Breast epithelium (tissue), 4 donors: ENCODE results near the gene ABTB2. TPM values are rescaled to one million over a fixed set of nuclear protein-coding genes. Genes with fewer than 3 reads are reported as not detected.

Experiments used
- DNase-seq, 2 donors: peaks; one replicate each; pipeline ENCODE4 v3.0.0-alpha.2; 2019; ENCODE audit warnings: low spot score in 2 of 2
- H3K27ac ChIP-seq, 2 donors: fragments of 200-600 bp; sonication (generic) in 1 of 2; one replicate each; pipeline ENCODE4 v1.5.1; 2016 to 2019; ENCODE audit warnings: mild to moderate bottlenecking in 1 of 2
- H3K27me3 ChIP-seq, 2 donors: fragments of 200-600 bp; sonication (generic) in 1 of 2; one replicate each; pipeline versions ENCODE4 v1.5.1 to v1.6.0; 2017 to 2019; ENCODE audit warnings: control low read depth in 1 of 2, mild to moderate bottlenecking in 1 of 2
- H3K36me3 ChIP-seq: fragments of 200-600 bp; one replicate; pipeline ENCODE4 v1.5.1; 2019
- H3K4me1 ChIP-seq, 2 donors: fragments of 200-600 bp; sonication (generic); one replicate each; pipeline ENCODE4 v1.5.1; 2016 to 2019; ENCODE audit warnings: control low read depth in 1 of 2
- H3K4me3 ChIP-seq, 3 donors: fragments of 200-600 bp; sonication (generic); 1 replicate in 2 of 3; 2 replicates in 1 of 3; pipeline ENCODE4 v1.5.1; 2016 to 2019; ENCODE audit warnings: mild to moderate bottlenecking in 3 of 3, moderate library complexity in 2 of 3
- H3K9me3 ChIP-seq, 2 donors: fragments of 200-600 bp; sonication (generic) in 1 of 2; one replicate each; pipeline ENCODE4 v1.5.1; 2016 to 2019; ENCODE audit warnings: control low read depth in 1 of 2
- CTCF ChIP-seq, 3 donors: fragments of 450-650 bp; IDR thresholded peaks; one replicate each; pipeline ENCODE4 v1.5.1; 2016 to 2017; ENCODE audit warnings: antibody characterized with exemption in 3 of 3, mild to moderate bottlenecking in 3 of 3, moderate library complexity in 3 of 3
- POLR2A ChIP-seq: fragments of 450-650 bp; IDR thresholded peaks from one replicate; pipeline ENCODE4 v1.6.1; 2016; ENCODE audit warnings: antibody characterized with exemption, mild to moderate bottlenecking, moderate library complexity
- POLR2AphosphoS5 ChIP-seq, 3 donors: sonication (generic); formaldehyde crosslinking; IDR thresholded peaks; one replicate each; pipeline ENCODE4 v1.6.1; 2017; ENCODE audit warnings: antibody characterized with exemption in 3 of 3
- intact Hi-C: fragments of 100-400 bp; cut with DNase I; formaldehyde crosslinking; loops from one replicate; pipeline ENCODE4 v1.15.1; 2023; ENCODE audit warnings: low total_unique reads
- total RNA-seq, 3 donors: library from RNA; depleted of rRNA; stranded (reverse); fragments of >200 nt; gene quantifications; one replicate each; pipeline ENCODE4 v1.1.0, GENCODE V29; 2016

The ABTB2 gene
- total RNA-seq, 3 donors from 2014 or later, result 1.3 to 5.6 (median 1.9) TPM

GRCh38 chr11:34168642-34169420 is 189.0 kb downstream of the ABTB2 start:
- Histone ChIP-seq H3K9me3 (no peaks in the 10 kb centered on the region), H3K36me3 (no peaks in the 10 kb centered on the region), H3K4me3 (no peak overlapping the region), H3K4me1 (no peaks in the 10 kb centered on the region), H3K27me3 (no peaks in the 10 kb centered on the region), H3K27ac (peak overlapping the region in 1 of 2 donors; percentile 38)
- TF ChIP-seq POLR2AphosphoS5 (IDR thresholded peaks at IDR 0.05) (peak in 2 of 3 donors; percentile 31 to 73), POLR2A (no peak)
- intact Hi-C loops, result loop anchor here (1.0 to 10.0 kb wide), 3 partner anchors 192 to 1337 kb away; no protein-coding TSS in a partner anchor
- DNase-seq, result no peak

GRCh38 chr11:34167961-34168360 is 189.8 kb downstream of the ABTB2 start:
- Histone ChIP-seq H3K4me3 (no peak overlapping the region), H3K9me3 (no peaks in the 10 kb centered on the region), H3K27ac (no peak overlapping the region), H3K27me3 (no peaks in the 10 kb centered on the region), H3K4me1 (no peaks in the 10 kb centered on the region), H3K36me3 (no peaks in the 10 kb centered on the region)
- no peak for TF ChIP-seq POLR2AphosphoS5 (IDR thresholded peaks at IDR 0.05)
- no peak for TF ChIP-seq POLR2A
- TF ChIP-seq CTCF (IDR thresholded peaks at IDR 0.05), result no peak
- DNase-seq, result no peak
- intact Hi-C loops, result loop anchor here (5.0 to 10.0 kb wide), 2 partner anchors 317 to 1336 kb away; no protein-coding TSS in a partner anchor

GRCh38 chr11:34166806-34167740 is 190.7 kb downstream of the ABTB2 start:
- intact Hi-C loops, result loop anchor here (5.0 to 10.0 kb wide), 2 partner anchors 318 to 1335 kb away; no protein-coding TSS in a partner anchor
- no peak overlapping the region for H3K27ac ChIP-seq
- no peaks in the 10 kb centered on the region for H3K27me3 ChIP-seq
- DNase-seq, result no peak
- no peaks in the 10 kb centered on the region for H3K36me3 ChIP-seq
- H3K4me3 ChIP-seq, result no peak overlapping the region
- no peaks in the 10 kb centered on the region for H3K4me1 ChIP-seq
- no peaks in the 10 kb centered on the region for H3K9me3 ChIP-seq
- no peak for TF ChIP-seq POLR2AphosphoS5 (IDR thresholded peaks at IDR 0.05)

- H3K27ac ChIP-seq, result no peak overlapping the region
- DNase-seq, result no peak
- H3K27me3 ChIP-seq, result no peaks in the 10 kb centered on the region
- no peak for TF ChIP-seq CTCF (IDR thresholded peaks at IDR 0.05)
- TF ChIP-seq POLR2AphosphoS5 (IDR thresholded peaks at IDR 0.05), result no peak
- TF ChIP-seq POLR2A, result no peak
- no peak overlapping the region for H3K4me3 ChIP-seq
- H3K36me3 ChIP-seq, result no peaks in the 10 kb centered on the region
- H3K9me3 ChIP-seq, result no peaks in the 10 kb centered on the region
- no peaks in the 10 kb centered on the region for H3K4me1 ChIP-seq
- intact Hi-C loops, result loop anchor here (5.0 to 10.0 kb wide), 2 partner anchors 319 to 1334 kb away; no protein-coding TSS in a partner anchor
These were observed 191.8 kb downstream of the ABTB2 start for GRCh38 chr11:34165786-34166555.

- no peak overlapping the region for H3K27ac ChIP-seq
- no peaks in the 10 kb centered on the region for H3K27me3 ChIP-seq
- H3K9me3 ChIP-seq, result no peaks in the 10 kb centered on the region
- no peaks in the 10 kb centered on the region for H3K4me1 ChIP-seq
- DNase-seq, result no peak
- TF ChIP-seq POLR2A (no peak), CTCF (IDR thresholded peaks at IDR 0.05) (no peak), POLR2AphosphoS5 (IDR thresholded peaks at IDR 0.05) (no peak)
- H3K4me3 ChIP-seq, result no peak overlapping the region
- H3K36me3 ChIP-seq, result no peaks in the 10 kb centered on the region
- intact Hi-C loops, result loop anchor here (5.0 to 10.0 kb wide), 2 partner anchors 320 to 1333 kb away; no protein-coding TSS in a partner anchor
These were observed 192.7 kb downstream of the ABTB2 start for GRCh38 chr11:34165121-34165520.
